ENCODE results near the gene TDRD12. TPM values are rescaled to one million over a fixed set of nuclear protein-coding genes. Genes with fewer than 3 reads are reported as not detected.
"Not testable (repeated sequence)": the region's sequence is repeated elsewhere in the genome, so short reads cannot be mapped to it uniquely, and the experiment has no call there.

TDRD12 gene
- total and polyA plus RNA-seq, 2 experiments from 2014 or later, result 0.68 to 2.8 TPM

GRCh38 chr19:32848035-32848434 lies 128.5 kb downstream of the TDRD12 start:
- H3K27me3 ChIP-seq (ENCODE audit: insufficient read depth); H3K4me3 Mint-ChIP-seq; H3K27me3 Mint-ChIP-seq (ENCODE audit: insufficient read depth, low read depth, poor library complexity); H3K4me3 ChIP-seq; H3K27ac Mint-ChIP-seq; H3K9me2 ChIP-seq (ENCODE audit: insufficient read depth); H3K27ac ChIP-seq (ENCODE audit: low read depth); H3K36me3 ChIP-seq (ENCODE audit: insufficient read depth); ATAC-seq; H3K4me2 ChIP-seq; DNase-seq (ENCODE audit: low spot score); H4K20me1 ChIP-seq (replicated peaks; ENCODE audit: insufficient read depth); H2AFZ ChIP-seq; H3K4me1 Mint-ChIP-seq; H3K4me1 ChIP-seq (ENCODE audit: insufficient read depth); H3K79me2 ChIP-seq (replicated peaks; ENCODE audit: insufficient read depth); H3F3A ChIP-seq (replicated peaks; ENCODE audit: low read depth): not testable (repeated sequence)
- H3K9me3 Mint-ChIP-seq, result peaks cover 29% of the 10 kb centered on the region
- peaks cover 14% of the 10 kb centered on the region; the same call in 1 of the 3 replicates for H3K36me3 Mint-ChIP-seq (ENCODE audit: low read depth)

- Histone ChIP-seq H3K36me3 (ENCODE audit: insufficient read depth) (no peaks in the 10 kb centered on the region), H3K4me2 (no peak overlapping the region), H2AFZ (no peak overlapping the region), H3K4me1 (ENCODE audit: insufficient read depth) (no peaks in the 10 kb centered on the region), H3K27me3 (ENCODE audit: insufficient read depth) (no peaks in the 10 kb centered on the region), H3K4me3 (no peak overlapping the region), H3K9me2 (ENCODE audit: insufficient read depth) (no peaks in the 10 kb centered on the region), H3K27ac (ENCODE audit: low read depth) (no peak overlapping the region), H3K79me2 (replicated peaks; ENCODE audit: insufficient read depth) (no peaks in the 10 kb centered on the region), H3F3A (replicated peaks; ENCODE audit: low read depth) (no peaks in the 10 kb centered on the region), H4K20me1 (replicated peaks; ENCODE audit: insufficient read depth) (no peaks in the 10 kb centered on the region)
- H3K4me1 Mint-ChIP-seq, result no peaks in the 10 kb centered on the region
- no peak overlapping the region for H3K27ac Mint-ChIP-seq
- no peak for ATAC-seq
- H3K4me3 Mint-ChIP-seq, result no peak overlapping the region
- no peaks in the 10 kb centered on the region for H3K27me3 Mint-ChIP-seq (ENCODE audit: insufficient read depth, low read depth, poor library complexity)
- no peaks in the 10 kb centered on the region for H3K36me3 Mint-ChIP-seq (ENCODE audit: low read depth)
- no peak for DNase-seq (ENCODE audit: low spot score)
- H3K9me3 Mint-ChIP-seq, result no peaks in the 10 kb centered on the region
- TF ChIP-seq EZH2phosphoT487 (IDR thresholded peaks at IDR 0.05; ENCODE audit: unreplicated experiment), result no peak
- TF ChIP-seq POLR2AphosphoS5 (IDR thresholded peaks at IDR 0.05; ENCODE audit: low read depth), result no peak
- no peak for TF ChIP-seq ZNF114 (CRISPR knock-in tag; IDR thresholded peaks at IDR 0.05)
- no peak for TF ChIP-seq ZNF462 (CRISPR knock-in tag; IDR thresholded peaks at IDR 0.05)
- no peak for TF ChIP-seq CREB1 (CRISPR knock-in tag; IDR thresholded peaks at IDR 0.05; ENCODE audit: low read depth)
- TF ChIP-seq JUNB (IDR thresholded peaks at IDR 0.05; ENCODE audit: unreplicated experiment), result no peak
- TF ChIP-seq CTCF (conservative IDR thresholded peaks at IDR 0.05; ENCODE audit: low read depth in 2 of 2), result no peak
- TF ChIP-seq STAT1 (IDR thresholded peaks at IDR 0.05; ENCODE audit: unreplicated experiment), result no peak
- TF ChIP-seq REST (IDR thresholded peaks at IDR 0.05; ENCODE audit: unreplicated experiment), result no peak
- no peak for TF ChIP-seq ZNF331 (CRISPR knock-in tag; IDR thresholded peaks at IDR 0.05; ENCODE audit: low read depth)
- no peak for TF ChIP-seq NANOG (IDR thresholded peaks at IDR 0.05; ENCODE audit: borderline replicate concordance)
- no peak for TF ChIP-seq EZH2 (IDR thresholded peaks at IDR 0.05; ENCODE audit: low read depth, unreplicated experiment)
These were observed 132.6 kb downstream of the TDRD12 start for GRCh38 chr19:32852216-32852615.
